CD4-positive, alpha-beta T cell treated with Interleukin-4 for 4 hours (primary cell): Measurements from ENCODE around the gene WWOX.

Source experiments
- DNase-seq: peaks from one replicate; pipeline ENCODE4 v3.0.0-alpha.2; 2020

The WWOX gene

DNA sequence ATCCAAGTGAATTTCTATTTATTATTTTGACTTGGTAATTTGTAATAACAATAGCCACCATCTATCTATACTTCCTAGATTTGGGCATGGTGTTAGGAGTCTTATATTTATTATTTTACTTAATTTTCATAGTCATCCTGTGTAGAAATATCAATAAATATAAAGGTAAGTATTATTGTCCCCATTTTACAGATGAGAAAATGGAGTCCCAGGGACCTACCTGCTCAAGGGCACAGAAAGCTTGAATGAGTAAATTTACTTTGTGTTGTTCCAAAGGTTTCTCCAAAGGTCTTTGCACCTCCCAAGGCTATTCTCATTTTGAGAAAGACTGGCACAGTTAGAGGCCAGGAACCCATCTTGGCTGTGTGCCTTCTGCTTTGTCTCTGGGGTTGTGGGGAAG is 738.3 kb downstream of the WWOX start:
- DNase-seq = no peak

GRCh38 chr16:78838276-78838675 is 738.8 kb downstream of the WWOX start:
- no peak for DNase-seq

- DNase-seq = no peak
Observed at GRCh38 chr16:78842950-78843349, 743.5 kb downstream of the WWOX start.

- no peak for DNase-seq
Observed at GRCh38 chr16:78843978-78844377, 744.5 kb downstream of the WWOX start.

GRCh38 chr16:78844682-78845081 is 745.2 kb downstream of the WWOX start:
- DNase-seq = no peak

GRCh38 chr16:78851266-78851665 is 751.8 kb downstream of the WWOX start:
- no peak for DNase-seq

DNA sequence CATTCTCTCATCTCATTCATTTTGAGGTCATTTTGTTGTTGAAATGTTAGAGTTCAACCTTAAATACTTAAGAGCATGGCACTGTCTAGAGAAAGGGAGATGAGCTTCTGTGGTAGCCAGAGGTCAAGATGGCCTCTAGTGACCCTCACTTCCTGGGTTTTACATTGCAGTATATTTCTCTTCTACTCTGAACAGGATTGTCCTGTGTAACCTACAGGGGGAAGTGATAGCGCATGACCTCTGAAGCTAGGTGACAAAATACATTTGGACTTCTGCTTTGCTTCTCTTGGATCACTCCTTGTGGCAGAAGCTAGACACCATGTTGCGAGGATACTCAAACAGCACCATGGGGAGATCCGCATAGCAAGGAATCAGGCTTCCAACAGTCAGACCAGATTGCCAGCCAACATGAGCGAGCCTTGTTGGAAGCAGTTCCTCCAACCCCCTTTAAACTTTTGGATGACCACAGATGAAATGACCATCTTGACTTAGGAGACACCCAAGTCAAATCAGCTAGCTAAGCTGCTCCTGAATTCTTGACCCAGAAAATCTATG is 752.7 kb downstream of the WWOX start:
- no peak for DNase-seq

DNA sequence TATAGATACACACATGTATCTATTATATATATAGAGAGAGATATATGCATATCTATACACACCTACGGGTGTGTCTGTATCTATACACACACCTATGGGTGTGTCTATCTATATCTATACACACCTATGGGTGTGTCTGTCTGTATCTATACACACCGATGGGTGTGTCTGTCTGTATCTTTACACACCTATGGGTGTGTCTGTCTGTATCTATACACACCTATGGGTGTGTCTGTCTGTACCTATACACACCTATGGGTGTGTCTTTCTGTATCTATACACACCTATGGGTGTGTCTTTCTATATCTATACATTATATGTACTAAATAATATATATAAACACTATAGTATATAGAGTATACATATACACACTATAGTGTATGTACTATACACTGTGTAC is 762.6 kb downstream of the WWOX start:
- no peak for DNase-seq

- no peak for DNase-seq
Observed at GRCh38 chr16:78866521-78866920, 767.1 kb downstream of the WWOX start.

DNA sequence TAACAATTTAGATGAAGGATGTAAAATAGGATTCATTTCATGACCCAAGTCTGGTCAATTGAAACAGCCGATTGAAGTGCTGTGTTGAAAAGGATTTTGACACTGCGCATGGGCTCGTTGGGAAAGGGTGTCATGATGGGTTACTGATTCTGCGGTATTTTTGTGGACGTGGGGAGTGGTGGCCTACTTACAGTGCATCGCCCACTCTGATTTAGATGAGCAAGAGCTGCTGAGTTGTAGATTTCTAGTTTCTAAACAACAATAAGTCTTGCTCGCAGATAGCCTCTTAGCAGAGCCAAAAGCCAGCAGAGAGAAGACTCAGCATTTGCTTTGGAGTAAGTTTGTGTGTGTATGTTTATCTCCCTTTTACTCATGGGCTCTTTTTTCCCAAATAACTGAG is 770.0 kb downstream of the WWOX start:
- DNase-seq = peak; percentile 14

GRCh38 chr16:78871241-78871640 is 771.8 kb downstream of the WWOX start:
- no peak for DNase-seq

- DNase-seq = no peak
Observed at GRCh38 chr16:78876671-78877070, 777.2 kb downstream of the WWOX start.

GRCh38 chr16:78877114-78877655 is 777.7 kb downstream of the WWOX start:
- DNase-seq = no peak

GRCh38 chr16:78878570-78878969 is 779.1 kb downstream of the WWOX start:
- DNase-seq = no peak

- DNase-seq = no peak
Observed at GRCh38 chr16:78879011-78879410, 779.6 kb downstream of the WWOX start.

GRCh38 chr16:78882150-78882549 is 782.7 kb downstream of the WWOX start:
- no peak for DNase-seq

DNA sequence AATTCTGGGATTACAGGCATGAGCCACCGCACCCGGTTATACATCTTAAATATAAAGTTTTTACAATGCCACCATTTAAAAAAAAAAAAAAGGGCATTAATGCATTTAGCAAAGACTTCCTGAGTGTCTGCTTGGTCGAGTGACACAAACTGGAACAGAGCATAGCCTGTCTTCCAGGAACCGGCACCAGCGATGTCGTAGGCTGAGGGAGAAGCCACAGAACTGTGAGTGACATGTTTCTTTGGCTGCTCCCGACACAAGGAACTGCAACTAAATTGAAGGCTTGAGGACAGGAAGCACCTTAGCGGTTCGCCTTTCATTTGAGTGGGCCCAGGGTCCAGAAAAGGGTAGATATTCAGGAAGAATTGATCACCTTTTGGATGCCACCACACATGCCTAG is 783.3 kb downstream of the WWOX start:
- DNase-seq = no peak

DNA sequence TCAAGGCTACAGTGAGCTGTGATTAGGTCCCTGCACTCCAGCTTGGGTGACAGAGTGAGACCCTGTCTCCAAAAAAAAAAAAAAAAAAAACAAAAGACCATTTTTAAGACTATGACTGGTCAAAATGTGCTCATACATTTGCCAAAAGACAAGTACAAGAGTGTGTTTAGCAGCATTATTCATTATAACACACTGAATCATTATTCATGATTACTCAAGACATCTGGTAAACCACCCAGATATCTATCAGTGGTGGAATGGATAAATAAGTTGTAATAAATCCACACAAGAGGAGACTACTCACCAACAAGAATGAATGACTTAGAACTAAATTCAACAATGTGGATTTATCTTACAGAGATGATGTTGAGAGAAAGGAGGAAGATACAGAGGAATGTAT is 784.8 kb downstream of the WWOX start:
- no peak for DNase-seq

- no peak for DNase-seq
Observed at GRCh38 chr16:78889346-78889745, 789.9 kb downstream of the WWOX start.

GRCh38 chr16:78890373-78890895 is 791.0 kb downstream of the WWOX start:
- DNase-seq = peak; percentile 20

DNA sequence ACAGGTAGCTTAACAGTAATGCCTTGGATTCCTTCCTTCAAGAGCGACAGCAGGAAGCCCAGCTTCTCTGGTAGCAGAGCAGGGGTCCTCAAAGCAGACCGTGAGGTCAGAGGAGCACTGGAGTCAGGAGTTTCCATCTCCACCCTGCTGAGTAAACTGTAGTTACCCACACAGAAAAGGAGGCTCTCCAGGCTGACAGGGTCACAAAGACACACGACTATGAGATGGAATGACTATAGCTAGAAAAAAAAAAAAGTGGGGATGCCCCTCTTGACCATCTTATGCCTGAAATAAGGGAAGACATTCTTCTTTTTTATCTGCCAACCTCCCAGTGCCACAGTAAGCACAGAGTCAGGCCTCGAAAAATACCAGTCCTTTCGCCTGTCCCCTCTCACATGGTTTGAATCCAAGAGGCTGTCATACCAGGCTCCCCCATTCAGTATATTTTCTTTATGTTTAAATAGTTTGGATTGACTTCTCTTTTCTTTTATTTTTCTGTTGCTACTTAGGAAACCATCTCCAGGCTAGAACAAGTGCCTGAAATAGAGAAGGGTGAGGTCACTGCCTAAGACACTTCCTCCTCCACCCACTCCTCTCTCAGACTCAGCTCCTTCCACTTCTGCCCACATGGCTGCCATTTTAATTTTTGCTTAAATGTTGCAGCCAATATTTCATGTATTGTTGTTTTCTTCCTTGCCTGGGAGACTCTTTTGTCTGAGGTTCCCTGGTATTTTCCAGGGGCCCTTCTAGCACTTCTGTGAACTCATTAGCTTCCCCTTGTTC is 793.7 kb downstream of the WWOX start:
- peak; percentile 28 for DNase-seq

GRCh38 chr16:78894886-78895285 is 795.4 kb downstream of the WWOX start:
- DNase-seq = peak; percentile 72

- DNase-seq = peak; percentile 56
Observed at GRCh38 chr16:78895681-78896080, 796.2 kb downstream of the WWOX start.

GRCh38 chr16:78896280-78896679 is 796.8 kb downstream of the WWOX start:
- peak; percentile 53 for DNase-seq
